Subcutaneous adipose tissue (tissue), 4 donors: ENCODE measurements around the gene HEXA. TPM values are rescaled to one million over a fixed set of nuclear protein-coding genes. Genes with fewer than 3 reads are reported as not detected.

Experiments
- CTCF ChIP-seq: fragments of 450-650 bp; IDR thresholded peaks from one replicate; pipeline ENCODE4 v1.5.1; 2016; ENCODE audit warnings: low read depth, mild to moderate bottlenecking, control low read depth, antibody characterized with exemption, moderate library complexity
- total RNA-seq, 4 donors: library from RNA; depleted of rRNA; stranded (reverse); fragments of >200 nt; gene quantifications; one replicate each; pipeline ENCODE4 v1.1.0, GENCODE V29; 2016

The HEXA gene
- total RNA-seq, 4 donors from 2014 or later: 59.8 to 210 (median 105) TPM

- TF ChIP-seq CTCF: no peak
Observed at GRCh38 chr15:72306211-72306785, 69.5 kb downstream of the HEXA start.

- TF ChIP-seq CTCF: no peak
Observed at GRCh38 chr15:72304596-72304995, 71.2 kb downstream of the HEXA start.

GRCh38 chr15:72302955-72303354 lies 72.9 kb downstream of the HEXA start:
- TF ChIP-seq CTCF: no peak

Other genes starting within 250 kb of the HEXA start
- under 1 TPM in 1 of 4 donors, not detected in 3; 0.65 TPM for gene GRAMD2A, start 178.2 kb downstream of the HEXA start, total RNA-seq
- 100 to 1,000 TPM; 119 to 353 (median 168) TPM for gene PKM, start 144.8 kb downstream of the HEXA start, total RNA-seq
- 10 to 100 TPM; 51.3 to 84.0 (median 64.8) TPM for gene PARP6, start 103.5 kb downstream of the HEXA start, total RNA-seq
- gene CELF6, start 55.9 kb downstream of the HEXA start, total RNA-seq: 1 to 10 TPM in 3 of 4 donors, under 1 TPM in 1; 0.49 to 3.2 (median 2.2) TPM
- not detected for gene TMEM202, start 22.3 kb upstream of the HEXA start, total RNA-seq
- gene ARIH1, start 98.3 kb upstream of the HEXA start, total RNA-seq: 10 to 100 TPM; 44.5 to 91.0 (median 56.5) TPM